Measurements from ENCODE around the gene CRISPLD2.

CRISPLD2 gene, protein sequence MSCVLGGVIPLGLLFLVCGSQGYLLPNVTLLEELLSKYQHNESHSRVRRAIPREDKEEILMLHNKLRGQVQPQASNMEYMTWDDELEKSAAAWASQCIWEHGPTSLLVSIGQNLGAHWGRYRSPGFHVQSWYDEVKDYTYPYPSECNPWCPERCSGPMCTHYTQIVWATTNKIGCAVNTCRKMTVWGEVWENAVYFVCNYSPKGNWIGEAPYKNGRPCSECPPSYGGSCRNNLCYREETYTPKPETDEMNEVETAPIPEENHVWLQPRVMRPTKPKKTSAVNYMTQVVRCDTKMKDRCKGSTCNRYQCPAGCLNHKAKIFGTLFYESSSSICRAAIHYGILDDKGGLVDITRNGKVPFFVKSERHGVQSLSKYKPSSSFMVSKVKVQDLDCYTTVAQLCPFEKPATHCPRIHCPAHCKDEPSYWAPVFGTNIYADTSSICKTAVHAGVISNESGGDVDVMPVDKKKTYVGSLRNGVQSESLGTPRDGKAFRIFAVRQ

DNA sequence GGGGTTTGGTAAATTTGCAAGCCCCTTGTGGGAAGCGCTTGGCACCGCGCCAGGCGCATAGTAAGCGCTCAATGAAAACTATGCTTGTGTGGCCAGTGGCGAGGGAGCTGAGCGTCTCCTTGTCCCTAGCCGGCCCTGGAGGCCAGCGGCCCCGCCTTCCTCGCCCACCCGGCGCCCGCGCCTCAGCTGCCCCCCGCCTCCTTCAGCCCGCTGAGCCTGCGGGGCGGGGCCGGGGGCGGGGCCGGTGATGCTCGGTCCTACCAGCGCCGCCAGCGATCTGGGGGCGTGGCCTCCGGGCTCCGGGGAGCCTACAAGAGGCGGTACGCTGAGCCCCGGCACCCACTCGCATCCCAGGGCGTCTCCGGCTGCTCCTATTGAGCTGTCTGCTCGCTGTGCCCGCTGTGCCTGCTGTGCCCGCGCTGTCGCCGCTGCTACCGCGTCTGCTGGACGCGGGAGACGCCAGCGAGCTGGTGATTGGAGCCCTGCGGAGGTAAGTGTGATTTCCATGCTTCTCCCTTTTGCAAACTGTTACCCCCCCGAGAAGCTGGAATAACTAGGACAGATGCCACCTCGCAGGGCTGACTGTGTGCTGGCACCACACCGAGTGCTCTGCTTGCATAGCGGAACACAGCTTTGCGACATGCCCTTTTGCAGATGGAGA is at the start of gene CRISPLD2:
TSS of gene CRISPLD2 (plus strand) at position 342 of the 661 bp plus-strand sequence. CDS start 18,511 bp downstream, outside the sequence.
- TF ChIP-seq POLR2A (IDR thresholded peaks at IDR 0.05; ENCODE audit: low read depth, low read length) = peak; percentile 97
- DNase-seq (ENCODE audit: insufficient read length, low spot score) (peak; percentile 96), FAIRE-seq (no peak)

DNA sequence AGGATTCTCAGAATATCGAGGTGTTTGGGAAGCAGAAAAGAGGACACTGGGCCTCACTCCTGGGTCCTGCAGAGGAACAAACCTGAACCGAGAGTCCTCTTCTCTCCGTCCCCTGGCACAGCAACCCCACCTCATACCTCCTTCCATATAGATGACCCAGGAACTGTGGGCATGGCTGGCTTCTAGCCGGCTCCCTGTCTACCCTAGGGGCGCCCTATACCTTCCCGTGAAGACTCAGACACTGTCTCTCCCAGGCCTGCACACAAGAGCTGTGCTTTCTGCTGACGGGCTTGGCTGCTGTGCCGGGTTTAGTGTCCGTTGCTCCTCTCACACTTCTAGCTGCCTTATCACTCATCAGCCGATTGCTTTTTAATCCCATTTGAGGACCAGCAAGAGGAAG is 46.5 kb upstream of the CRISPLD2 start:
- FAIRE-seq = no peak
- no peak for TF ChIP-seq POLR2A (IDR thresholded peaks at IDR 0.05; ENCODE audit: low read depth, low read length)
- no peak for DNase-seq (ENCODE audit: insufficient read length, low spot score)

DNA sequence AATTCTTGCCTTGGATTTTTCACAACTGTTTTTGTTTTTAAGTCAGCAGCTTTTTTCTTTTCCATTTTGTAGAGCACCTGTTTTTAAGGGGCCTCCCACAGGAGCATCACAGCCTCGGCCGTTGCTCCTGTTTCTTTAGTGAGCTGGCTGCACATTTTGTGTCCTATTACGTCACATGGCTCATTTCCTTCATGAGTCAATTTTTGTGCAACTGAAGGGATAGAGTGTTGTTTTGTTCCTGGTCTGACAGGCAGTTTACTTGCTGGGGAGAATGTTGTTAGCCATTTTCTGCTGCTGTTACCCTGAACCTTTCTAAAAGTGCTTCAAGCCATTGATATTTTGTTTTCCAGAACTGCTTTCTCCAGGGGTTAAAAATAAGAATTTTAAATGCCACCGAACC is 45.0 kb upstream of the CRISPLD2 start:
- no peak for TF ChIP-seq POLR2A (IDR thresholded peaks at IDR 0.05; ENCODE audit: low read depth, low read length)
- DNase-seq (ENCODE audit: insufficient read length, low spot score) = peak; percentile 55
- FAIRE-seq = peak; percentile 66

DNA sequence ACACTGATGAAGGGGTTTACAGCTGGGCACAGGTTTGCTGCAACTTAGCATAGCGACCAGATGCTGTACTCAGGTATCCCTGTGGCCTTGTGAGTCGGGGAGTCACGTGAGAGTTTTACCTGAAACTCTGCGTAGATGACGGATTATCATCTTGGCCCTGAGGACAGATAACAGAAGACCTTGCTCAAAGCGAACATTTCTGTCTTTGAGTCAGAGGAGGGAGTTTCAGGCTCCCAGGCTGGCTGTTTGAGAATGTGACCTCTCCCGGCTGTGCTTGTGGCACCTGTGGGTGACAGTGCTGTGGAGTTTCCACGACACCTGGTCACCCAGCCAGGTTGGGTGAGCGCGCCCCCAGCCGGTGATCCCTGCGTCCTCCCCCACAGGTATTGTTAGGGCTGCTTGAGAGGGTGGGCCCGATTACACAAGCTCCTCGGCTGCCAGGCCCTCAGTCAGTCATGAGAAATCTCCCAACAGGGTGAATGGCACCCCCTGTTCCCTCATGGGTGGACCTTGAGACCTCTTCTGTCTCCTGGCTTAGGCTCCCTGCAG is 44.4 kb upstream of the CRISPLD2 start:
- FAIRE-seq = no peak
- TF ChIP-seq POLR2A (IDR thresholded peaks at IDR 0.05; ENCODE audit: low read depth, low read length) = no peak
- no peak for DNase-seq (ENCODE audit: insufficient read length, low spot score)

DNA sequence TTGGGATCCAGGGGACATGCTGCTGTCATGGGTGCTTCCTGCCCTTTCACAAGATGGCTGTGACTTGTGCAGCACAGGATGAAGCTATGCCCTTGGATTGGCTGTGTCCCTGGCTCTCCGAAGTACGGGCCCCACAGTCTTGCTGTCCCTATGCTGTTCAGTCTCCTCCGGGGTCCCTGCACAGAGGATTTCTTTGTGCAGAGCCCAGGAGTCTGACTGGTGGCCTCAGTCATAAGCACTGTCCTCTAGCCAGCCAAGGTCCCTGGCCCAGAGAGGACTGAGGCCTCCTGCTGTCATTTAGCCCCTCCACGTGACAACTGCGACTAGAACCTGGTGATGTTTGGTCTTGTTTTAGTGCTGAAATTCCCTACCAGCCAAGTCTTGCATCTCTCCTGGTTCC is 42.4 kb upstream of the CRISPLD2 start:
- DNase-seq (ENCODE audit: insufficient read length, low spot score) = no peak
- no peak for TF ChIP-seq POLR2A (IDR thresholded peaks at IDR 0.05; ENCODE audit: low read depth, low read length)
- no peak for FAIRE-seq

DNA sequence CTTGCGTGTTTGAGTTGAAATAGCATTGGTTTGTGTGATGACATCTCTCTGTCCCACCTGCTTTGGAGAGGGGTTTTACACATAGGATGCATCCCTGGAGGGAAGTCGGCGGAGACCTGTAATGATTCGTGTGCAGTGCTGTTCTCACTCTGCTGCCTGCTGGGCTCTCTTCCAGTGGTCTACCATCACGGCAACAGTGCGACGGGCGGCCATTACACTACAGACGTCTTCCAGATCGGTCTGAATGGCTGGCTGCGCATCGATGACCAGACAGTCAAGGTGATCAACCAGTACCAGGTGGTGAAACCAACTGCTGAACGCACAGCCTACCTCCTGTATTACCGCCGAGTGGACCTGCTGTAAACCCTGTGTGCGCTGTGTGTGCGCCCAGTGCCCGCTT is 41.1 kb upstream of the CRISPLD2 start:
- FAIRE-seq (no peak), DNase-seq (ENCODE audit: insufficient read length, low spot score) (no peak)
- TF ChIP-seq POLR2A (IDR thresholded peaks at IDR 0.05; ENCODE audit: low read depth, low read length) = no peak

DNA sequence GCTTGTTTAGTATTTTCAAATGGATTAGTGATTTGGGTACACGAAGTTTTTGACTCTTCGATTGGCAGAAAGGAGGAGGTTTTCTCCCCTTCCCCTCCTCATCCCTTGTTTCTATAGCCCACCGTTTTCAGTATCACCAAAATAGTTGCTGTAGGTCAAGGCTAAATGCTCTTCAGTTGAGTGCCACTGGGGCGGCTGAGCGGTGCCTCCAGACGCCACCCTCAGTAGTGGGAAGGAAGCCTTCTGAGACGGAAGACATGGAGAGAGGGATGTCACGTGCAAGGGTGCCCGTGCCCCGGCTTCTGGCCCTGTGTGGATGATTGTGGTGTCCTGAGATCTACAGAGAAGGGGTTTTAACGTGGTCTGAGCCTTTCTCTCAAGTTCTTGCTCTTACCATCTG is 39.7 kb upstream of the CRISPLD2 start:
- TF ChIP-seq POLR2A (IDR thresholded peaks at IDR 0.05; ENCODE audit: low read depth, low read length) = no peak
- FAIRE-seq = no peak
- no peak for DNase-seq (ENCODE audit: insufficient read length, low spot score)

DNA sequence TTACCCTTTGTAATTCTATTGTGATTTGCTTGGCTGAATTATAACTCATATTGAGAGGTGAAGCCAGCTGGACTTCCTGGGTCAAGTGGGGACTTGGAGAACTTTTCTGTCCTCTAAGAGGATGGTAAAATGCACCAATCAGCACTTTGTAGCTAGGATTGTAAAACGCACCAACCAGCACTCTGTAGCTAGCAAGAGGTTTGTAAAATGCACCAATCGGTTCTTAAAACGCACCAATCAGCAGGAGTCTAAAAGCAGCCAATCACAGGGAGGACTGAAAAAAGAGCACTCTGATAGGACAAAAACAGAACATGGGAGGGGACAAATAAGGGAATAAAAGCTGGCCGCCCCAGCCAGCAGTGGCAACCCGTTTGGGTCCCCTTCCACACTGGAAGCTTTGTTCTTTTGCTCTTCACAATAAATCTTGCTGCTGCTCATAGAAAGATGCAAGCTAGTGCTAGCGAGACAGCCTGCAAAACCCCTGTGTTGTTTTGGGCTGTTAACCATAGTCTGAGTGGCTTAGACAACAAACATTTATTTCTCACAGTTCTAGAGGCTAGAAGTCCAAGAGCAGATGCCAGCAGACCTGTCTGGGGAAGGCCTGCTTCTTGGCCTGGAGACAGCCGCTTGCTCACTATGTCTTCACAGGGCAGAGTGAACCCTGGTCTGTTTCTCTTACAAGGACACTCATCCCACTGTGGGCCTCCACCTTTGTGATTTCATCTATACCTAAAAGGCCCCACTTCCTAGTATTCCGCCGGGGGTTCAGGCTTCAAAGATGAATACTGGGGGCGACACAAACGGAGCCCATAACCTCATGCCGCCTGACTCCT is 39.0 kb upstream of the CRISPLD2 start:
- no peak for TF ChIP-seq POLR2A (IDR thresholded peaks at IDR 0.05; ENCODE audit: low read depth, low read length)
- DNase-seq (ENCODE audit: insufficient read length, low spot score) (no peak), FAIRE-seq (no peak)

DNA sequence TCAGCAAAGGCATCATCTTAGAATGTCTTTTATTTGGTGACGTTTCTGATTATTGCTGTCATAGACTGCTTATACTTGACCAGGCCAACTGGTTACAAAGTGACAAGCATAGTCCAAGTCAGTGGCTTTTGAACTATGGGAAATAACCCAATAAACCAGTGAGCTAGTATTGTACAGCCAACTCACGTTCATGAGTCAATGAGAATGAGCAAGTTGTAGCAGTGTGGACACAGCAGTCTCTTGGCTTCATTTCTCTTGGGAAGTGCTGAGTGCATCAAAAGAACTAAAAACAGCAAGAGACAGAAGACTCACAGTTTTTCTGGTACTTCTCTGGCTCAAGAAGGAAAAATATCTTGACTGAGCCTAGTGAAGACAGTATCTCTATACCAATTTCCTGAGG is 36.9 kb upstream of the CRISPLD2 start:
- FAIRE-seq (no peak), DNase-seq (ENCODE audit: insufficient read length, low spot score) (no peak)
- TF ChIP-seq POLR2A (IDR thresholded peaks at IDR 0.05; ENCODE audit: low read depth, low read length) = no peak

DNA sequence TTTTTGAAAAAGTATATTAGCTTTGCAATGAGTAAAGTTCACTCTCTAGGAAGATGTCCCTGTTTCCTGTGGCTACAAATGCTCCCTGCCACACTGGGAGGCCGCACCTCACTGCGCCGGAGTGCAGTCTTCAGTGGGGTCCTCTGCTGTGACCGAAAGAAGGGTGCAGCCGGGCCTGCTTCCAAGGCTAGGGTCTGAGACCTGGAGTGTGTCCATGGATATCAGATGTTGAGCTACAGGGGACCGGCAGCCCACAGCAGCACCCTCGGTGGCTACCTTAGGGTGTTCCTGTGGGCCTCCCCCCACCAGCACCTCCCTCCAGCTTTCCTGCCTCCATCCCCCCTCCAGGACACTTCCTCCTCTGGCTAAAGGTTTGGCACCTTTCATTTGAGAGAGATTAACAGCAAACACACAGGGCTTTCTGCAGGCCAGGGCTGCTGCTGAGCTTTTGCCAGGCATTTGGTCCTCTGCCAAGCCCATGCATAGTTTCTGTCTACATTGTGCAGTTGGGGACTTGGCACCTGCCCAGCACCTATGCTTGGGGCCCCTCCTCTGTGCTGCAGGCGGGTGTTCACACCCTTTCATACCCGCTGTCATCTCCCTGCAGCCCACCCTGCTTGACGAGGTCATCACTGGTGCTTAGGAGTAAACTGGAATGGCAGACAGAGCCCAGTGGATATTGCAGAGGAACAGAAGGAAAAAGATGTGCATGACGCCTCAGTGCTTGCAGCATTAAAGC is 33.8 kb upstream of the CRISPLD2 start:
- TF ChIP-seq POLR2A (IDR thresholded peaks at IDR 0.05; ENCODE audit: low read depth, low read length) = no peak
- DNase-seq (ENCODE audit: insufficient read length, low spot score) (no peak), FAIRE-seq (no peak)

DNA sequence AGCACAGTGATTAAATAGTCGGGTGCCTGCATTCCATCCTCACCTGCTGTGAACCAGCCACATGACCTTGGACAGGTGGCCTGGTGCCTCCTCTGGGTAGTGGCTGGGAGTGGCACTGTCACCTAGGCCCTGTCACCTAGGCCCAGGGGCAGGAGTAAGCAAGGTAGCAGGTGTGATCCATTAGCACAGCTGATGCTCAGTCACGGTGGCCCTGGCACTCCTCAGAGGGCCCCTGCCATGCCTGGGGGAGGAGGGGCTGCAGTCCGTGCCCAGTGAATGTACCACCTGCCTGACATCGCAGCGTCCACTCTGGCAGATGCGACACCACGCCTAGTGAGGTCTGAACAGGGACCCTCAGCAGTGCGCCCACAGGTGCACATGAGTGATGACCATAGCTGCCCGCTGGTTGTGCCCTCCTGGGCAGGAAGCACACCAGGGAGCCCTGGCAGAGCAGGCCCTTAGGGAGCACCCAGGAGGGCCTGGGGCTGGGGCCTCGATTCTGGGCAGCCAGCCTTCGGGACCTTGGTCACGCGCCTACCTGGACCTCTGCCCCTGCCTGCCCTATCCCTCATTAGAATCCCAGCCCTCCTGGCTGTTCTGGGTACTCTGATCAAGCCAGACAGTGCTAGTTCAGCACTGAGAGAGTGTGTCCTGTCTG is 33.1 kb upstream of the CRISPLD2 start:
- DNase-seq (ENCODE audit: insufficient read length, low spot score) (no peak), FAIRE-seq (no peak)
- TF ChIP-seq POLR2A (IDR thresholded peaks at IDR 0.05; ENCODE audit: low read depth, low read length) = no peak

DNA sequence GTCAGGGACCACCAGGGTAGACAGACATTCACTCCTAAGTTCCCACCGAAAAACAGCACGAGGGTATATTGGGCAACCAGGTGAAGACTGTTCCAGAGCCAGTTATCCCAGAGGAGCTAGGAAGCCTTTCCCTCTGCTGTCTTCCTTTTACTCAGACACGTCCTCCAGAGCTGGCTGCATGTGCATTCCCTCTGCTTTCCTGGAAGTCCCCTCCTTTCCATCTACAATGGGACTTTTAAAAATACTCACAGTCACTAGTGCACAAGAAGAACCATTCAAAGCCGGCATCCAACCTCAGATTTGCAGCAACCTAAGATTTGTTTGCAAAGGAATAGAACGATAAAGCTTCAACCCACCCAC is 32.5 kb upstream of the CRISPLD2 start:
- no peak for FAIRE-seq
- no peak for DNase-seq (ENCODE audit: insufficient read length, low spot score)
- TF ChIP-seq POLR2A (IDR thresholded peaks at IDR 0.05; ENCODE audit: low read depth, low read length) = no peak

DNA sequence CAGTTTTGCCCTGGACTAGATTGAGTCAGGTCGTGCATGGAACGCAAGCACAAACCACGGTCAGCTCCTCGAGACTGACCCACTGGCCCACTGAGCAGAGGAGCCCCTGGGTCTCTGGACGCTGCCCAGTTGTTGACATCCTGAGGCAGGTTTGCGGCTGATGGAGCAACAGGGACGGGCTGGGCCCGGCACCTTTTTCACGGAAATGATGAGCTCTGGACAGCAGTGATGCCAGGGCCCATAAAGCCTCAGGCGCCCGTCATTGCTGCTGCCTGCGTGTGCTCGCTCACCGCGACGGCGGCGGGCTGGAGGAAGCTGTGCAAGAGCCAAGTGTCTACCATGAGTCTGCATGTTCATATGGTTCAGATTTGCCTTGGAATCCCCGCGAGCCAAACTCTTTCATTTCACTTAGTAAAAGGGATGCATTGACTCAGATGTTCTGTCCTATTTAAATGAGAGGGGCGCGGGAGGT is 30.8 kb upstream of the CRISPLD2 start:
- no peak for FAIRE-seq
- no peak for DNase-seq (ENCODE audit: insufficient read length, low spot score)
- no peak for TF ChIP-seq POLR2A (IDR thresholded peaks at IDR 0.05; ENCODE audit: low read depth, low read length)

All from H54 (cell line).